CD4-positive, alpha-beta T cell treated with Interleukin-21 for 1 hour (primary cell): ENCODE data around the gene PANK4.
"Not testable (repeated sequence)": the region's sequence is repeated elsewhere in the genome, so short reads cannot be mapped to it uniquely, and the experiment has no call there.

ENCODE experiments used
- DNase-seq: peaks from one replicate; pipeline ENCODE4 v3.0.0-alpha.2; 2020

Gene PANK4

DNA sequence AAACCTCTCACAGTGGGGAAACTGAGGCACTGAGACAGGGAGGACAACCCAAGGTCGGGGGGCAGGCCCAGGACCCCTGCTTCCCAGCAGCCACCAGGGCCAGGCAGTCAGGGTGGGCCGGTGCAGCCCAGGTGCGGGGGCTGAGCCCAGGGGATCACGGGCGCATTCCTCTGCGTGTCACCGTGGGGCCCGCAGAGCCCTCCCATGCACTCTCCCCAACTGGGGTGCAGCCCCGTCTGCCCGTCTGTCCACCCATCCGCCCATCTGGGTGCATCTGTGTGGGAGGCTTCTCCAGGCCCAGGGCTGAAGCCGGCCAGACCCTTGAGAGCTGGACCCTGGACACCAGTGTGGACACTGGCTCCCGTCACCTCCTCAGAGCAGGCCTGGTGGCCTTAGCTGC, 53.2 kb downstream of the PANK4 start:
- DNase-seq = no peak

GRCh38 chr1:2472561-2473177, 53.7 kb downstream of the PANK4 start:
- no peak for DNase-seq

DNA sequence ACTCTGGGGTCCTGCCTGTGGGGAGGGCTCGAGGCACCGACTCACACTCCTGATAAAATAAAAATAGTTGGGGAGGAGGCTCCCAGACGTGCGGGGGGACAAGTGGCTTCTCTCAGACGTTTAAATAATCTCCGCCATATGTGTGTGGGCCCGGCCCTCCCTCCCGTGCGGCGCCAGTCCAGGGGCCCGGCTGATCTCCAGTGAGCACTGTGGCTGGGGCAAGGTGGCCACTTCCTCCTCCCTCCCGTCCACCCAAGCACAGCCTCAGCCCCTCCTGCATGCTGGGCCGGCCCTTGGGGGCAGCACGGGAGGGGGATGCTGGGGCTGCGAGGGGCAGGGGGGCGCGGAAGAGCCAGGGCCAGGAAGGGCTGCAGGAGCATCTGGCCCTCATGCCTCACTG, 54.3 kb downstream of the PANK4 start:
- DNase-seq = no peak

DNA sequence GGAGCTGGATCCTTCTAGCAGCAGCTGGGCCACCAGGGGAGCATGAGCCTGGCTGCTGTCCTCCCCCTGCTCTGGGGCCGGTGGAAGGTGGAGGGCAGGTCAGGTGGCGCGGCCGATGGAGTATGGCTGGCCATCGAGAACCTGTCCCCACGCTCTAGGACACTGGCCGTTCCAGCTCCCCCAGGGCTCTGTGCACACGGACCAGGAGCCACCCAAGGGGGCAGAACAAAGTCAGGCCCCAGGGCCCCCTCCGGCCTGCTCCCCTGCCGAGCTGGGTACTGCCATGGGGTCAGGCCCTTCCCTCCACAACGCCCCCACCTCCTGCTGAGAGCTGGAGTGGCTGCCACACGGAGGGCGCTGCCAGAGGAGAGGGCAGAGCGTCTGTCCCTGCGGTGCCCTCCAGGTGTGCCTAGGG, 54.8 kb downstream of the PANK4 start:
- no peak for DNase-seq

GRCh38 chr1:2471159-2471471, 55.3 kb downstream of the PANK4 start:
- DNase-seq = no peak

- DNase-seq = no peak
These were observed 55.9 kb downstream of the PANK4 start for GRCh38 chr1:2470290-2471158.

GRCh38 chr1:2469103-2469940, 57.1 kb downstream of the PANK4 start:
- no peak for DNase-seq

DNA sequence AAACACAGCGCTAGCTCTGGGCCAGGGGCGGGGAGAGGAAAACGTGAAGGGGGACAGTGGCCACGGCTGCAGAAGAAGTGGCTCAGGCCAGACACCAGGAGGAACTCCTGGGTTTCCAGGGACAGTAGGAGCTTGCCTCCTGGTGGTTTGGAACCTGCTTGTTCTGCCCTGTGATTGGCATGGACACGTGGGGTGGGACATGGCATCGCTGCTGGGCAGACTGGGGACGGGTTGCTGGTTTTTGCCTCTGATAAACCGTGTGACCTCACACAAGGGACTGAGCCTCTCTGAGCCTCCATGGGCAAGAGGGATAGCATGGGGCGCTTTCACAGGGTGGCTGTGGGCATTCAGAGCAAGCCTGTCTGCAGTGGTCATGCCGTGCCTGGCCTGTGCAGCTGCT, 57.9 kb downstream of the PANK4 start:
- no peak for DNase-seq

GRCh38 chr1:2468041-2468472, 58.3 kb downstream of the PANK4 start:
- peak; percentile 34 for DNase-seq

- DNase-seq = peak; percentile 17
These were observed 59.3 kb downstream of the PANK4 start for GRCh38 chr1:2466958-2467554.

DNA sequence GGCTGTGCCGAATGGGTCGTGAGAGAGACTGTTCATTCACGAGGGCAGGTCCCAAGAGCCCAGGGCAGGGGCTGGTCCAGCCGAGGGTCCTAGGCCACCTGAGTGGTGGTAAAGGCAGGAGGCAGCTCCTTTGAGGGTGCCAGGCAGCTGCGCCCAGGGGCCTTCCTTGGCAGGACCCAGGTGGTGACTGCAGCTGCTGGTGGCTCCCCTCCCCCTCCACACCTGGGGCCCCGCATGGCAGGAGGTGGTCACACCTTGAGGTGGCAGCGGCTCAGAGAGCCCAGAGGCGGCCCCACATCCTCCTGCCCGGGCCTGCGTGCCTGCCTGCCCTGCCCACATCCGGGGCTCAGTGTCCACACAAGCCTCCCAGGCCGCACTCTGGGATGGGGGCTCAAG, 60.1 kb downstream of the PANK4 start:
- DNase-seq = peak; percentile 4

- no peak for DNase-seq
These were observed 60.8 kb downstream of the PANK4 start for GRCh38 chr1:2465371-2466269.

DNA sequence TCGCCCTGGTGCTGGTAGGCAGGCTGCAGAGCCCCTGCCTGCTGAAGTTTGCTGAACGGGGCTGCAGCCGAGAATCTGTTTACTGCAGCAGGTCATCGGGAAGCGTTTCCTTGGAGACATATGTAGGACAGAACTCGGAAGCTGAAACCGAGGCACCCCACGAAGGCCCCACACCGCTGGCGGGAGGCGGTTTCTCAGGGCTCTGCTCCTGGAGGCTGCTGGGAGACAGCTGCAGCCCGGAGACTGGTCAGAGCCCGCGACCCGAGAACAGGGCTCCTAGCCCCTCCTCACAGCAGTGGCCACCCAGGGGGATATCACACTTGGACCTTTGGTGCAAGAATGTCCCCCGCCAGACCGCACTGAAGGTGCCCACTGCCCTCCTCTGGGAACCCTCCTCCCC, 63.0 kb downstream of the PANK4 start:
- DNase-seq = no peak

DNA sequence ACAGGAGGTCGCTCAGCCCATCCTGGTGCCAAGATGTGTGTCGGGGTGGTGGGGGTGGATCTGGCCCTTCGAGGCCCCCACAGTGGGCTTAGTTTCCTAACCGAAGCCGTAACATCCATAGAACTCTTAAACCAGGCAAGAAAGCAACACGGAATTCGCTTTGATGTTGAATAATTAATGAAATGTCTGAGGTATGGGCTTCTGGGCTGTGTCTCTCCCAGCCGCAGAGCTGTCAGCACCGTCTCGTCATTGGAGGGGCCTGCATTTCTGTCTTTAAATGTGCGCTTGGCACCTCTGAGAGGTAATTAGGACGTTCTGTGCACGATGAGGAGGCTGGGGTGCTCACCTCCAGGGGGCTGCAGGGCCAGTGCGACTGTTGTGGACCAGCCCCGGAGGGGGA, 63.6 kb downstream of the PANK4 start:
- DNase-seq = no peak

DNA sequence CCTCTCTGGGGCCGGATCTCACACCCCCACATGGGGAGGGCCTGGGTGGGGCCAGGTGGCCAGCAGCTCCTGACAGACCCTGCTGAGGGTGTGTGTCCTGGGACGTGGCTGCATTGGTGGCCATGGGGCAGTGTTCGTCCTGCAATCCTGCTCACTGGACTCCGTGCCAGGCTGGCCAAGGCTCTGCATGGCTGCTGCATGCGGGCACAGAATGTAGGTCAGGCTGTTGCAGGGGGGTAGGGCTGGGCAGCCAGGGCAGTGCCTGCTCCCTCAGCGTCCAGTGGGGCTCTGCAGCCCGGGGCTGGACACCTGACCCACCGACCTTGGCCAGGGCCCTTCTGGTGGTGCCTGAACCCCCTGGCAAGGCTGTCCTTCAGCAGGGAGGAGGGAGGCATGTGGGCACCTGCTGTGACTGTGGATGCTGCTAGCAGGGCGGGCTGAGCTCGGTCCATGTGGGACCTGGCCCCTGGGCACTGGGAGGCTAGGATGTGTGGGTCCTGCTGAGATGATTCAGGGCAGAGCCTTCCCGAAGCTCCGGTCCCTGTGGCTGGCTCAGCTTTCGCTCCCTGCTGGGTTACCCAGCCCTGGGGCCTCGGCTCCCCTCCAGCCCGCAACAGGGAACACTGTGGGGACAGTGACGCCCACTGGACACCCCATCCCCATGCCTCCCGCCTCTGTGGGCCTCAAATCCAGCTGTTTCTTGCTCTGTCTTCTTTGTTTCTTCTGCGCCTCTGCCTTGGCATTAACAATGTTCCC, 65.2 kb downstream of the PANK4 start:
- DNase-seq = no peak

GRCh38 chr1:2460203-2460602, 66.2 kb downstream of the PANK4 start:
- no peak for DNase-seq

DNA sequence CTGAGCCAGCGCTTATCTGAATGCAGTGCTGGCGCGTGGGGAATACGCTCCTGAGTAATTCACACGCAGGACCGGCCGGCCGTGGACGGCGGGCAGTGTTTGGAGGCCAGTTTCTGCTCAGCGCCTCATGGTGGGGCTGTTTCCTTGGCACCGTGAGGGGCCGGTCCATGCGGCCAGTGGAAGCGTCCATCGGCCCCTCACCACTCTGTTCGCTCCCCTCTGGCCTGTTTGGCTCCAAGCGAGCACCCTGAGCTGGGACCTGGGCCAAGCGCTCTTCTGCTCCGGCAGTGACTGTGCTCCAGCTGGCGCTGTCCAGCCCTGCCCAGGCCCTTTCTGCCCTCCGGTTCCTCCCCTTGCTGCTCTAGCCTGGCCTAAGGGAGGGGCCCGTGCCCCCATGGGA, 66.6 kb downstream of the PANK4 start:
- DNase-seq = no peak

GRCh38 chr1:2459102-2459753, 67.2 kb downstream of the PANK4 start:
- not testable (repeated sequence) for DNase-seq

DNA sequence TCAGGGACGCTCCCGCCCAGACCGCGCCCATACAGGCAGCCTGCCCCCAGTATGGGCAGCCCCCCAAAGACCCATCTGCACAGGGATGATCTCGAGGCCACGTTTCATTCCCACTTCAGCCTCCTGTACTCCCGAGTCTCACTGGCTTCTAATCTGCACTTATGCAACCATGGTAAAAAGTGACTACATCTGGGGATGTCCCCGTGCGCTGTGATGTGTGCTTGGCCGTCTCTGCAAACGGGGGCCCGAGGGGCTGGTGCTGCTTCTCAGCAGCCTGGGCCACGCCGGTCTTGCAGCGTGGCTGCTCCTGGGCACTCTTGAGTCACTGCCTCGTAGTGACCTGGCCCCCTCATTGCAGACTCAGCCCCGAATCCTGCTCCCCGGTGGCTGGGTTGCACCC, 67.7 kb downstream of the PANK4 start:
- no peak for DNase-seq
